Muscle layer of colon (tissue), 2 donors: ENCODE results near the gene POC1A.

Experiments
- H3K27ac ChIP-seq: one replicate; pipeline ENCODE4 v1.7.0; 2013; ENCODE audit warnings: low read depth, mild to moderate bottlenecking, low read length, moderate library complexity
- H3K27me3 ChIP-seq, 2 donors: one replicate each; pipeline ENCODE4 v1.7.0; 2013; ENCODE audit warnings: low read length in 2 of 2, mild to moderate bottlenecking in 2 of 2; ENCODE audit not compliant: insufficient read depth in 2 of 2, control insufficient read depth in 1 of 2
- H3K36me3 ChIP-seq: one replicate; pipeline ENCODE4 v1.7.0; 2013; ENCODE audit warnings: mild to moderate bottlenecking, low read length; ENCODE audit not compliant: insufficient read depth
- H3K4me1 ChIP-seq: one replicate; pipeline ENCODE4 v1.7.0; 2013; ENCODE audit warnings: mild to moderate bottlenecking, low read length; ENCODE audit not compliant: insufficient read depth
- H3K4me3 ChIP-seq, 2 donors: one replicate each; pipeline ENCODE4 v1.7.0; 2013; ENCODE audit warnings: low read length in 2 of 2, low read depth in 1 of 2, mild to moderate bottlenecking in 1 of 2, moderate library complexity in 1 of 2
- H3K9ac ChIP-seq: one replicate; pipeline ENCODE4 v1.7.0; 2013; ENCODE audit warnings: low read length
- H3K9me3 ChIP-seq: one replicate; pipeline ENCODE4 v1.7.0; 2013; ENCODE audit warnings: mild to moderate bottlenecking, low read length
- donor health status: abdominal sarcoma.
- donor health status: Adenocarcinoma of cecum.

POC1A gene

DNA sequence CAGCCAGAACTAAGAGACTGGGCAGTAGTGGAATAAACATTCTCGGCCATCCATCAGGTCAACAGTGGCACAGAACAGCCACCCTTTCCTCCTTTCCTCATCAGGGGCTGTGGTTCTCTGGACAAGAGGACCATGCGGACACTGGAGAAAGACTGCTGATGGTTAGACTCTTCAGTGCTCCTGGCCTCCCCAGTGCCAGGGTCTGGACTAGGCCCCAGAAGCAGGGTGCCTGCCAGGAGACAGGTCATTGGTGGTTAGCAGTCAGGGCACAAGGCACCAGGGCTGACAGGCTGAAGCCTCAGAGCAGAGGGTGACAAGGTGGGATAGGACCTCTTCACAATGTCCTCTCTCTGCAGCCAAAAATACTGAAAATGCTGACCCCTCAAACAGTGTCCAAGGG is 30.1 kb downstream of the POC1A start:
- no peaks in the 10 kb centered on the region for H3K36me3 ChIP-seq
- H3K27me3 ChIP-seq = no peaks in the 10 kb centered on the region
- no peak overlapping the region for H3K27ac ChIP-seq
- H3K9ac ChIP-seq = no peak overlapping the region
- H3K9me3 ChIP-seq = no peaks in the 10 kb centered on the region
- peaks cover 20% of the 10 kb centered on the region for H3K4me1 ChIP-seq
- no peak overlapping the region for H3K4me3 ChIP-seq

DNA sequence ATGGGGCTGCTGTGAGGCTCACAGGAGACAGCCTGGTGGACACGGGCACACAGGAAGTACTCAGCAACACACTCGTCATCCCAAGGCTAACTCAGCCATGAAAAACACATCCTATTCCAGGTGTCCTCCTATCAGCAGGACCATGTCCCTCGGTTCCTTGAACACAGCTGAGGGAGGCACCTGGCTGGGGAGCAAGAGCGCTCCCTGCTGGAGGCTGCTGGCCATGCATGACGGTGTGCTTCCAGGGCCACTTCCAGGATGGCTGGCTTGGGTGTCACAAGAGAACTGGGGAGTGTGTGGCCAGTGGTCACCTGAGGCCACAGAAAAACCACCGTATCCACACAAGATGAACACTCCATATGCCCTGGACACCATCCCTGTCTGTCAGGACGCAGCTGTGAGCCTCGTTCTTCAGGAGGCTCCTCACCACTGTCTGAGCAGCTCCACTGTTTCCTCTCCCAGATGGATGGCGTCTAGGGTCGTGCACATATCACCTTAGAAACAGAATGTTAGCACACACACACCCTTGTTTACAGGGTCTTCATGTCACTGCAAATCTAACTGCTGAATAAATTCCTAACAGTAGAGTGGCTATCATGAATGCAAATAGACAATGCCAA is 31.0 kb downstream of the POC1A start:
- no peaks in the 10 kb centered on the region for H3K36me3 ChIP-seq
- H3K9ac ChIP-seq = no peak overlapping the region
- H3K4me1 ChIP-seq = peaks cover 20% of the 10 kb centered on the region
- H3K27ac ChIP-seq = no peak overlapping the region
- H3K4me3 ChIP-seq = no peak overlapping the region
- no peaks in the 10 kb centered on the region for H3K9me3 ChIP-seq
- no peaks in the 10 kb centered on the region for H3K27me3 ChIP-seq

DNA sequence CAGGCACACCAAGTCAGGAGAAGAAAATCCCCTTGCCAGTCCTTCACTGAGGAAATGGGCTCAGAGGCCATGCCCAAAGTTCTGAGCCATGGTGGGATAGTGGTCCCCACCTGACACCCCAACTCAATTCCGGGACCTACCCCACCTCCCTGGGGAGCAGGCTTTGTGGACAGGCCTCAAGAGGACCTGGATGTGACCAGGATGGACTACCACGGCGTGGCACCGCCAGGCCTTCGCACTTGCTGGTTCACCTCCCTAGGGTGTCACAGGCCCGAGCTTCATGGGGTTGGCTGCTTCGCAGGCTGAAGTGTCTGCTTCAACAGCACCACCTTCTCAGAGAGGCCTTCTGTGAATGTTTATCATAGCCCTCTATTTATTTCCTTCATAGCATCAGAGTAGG is 31.7 kb downstream of the POC1A start:
- Histone ChIP-seq H3K27me3 (no peaks in the 10 kb centered on the region), H3K9ac (no peak overlapping the region), H3K9me3 (no peaks in the 10 kb centered on the region), H3K36me3 (no peaks in the 10 kb centered on the region), H3K4me3 (no peak overlapping the region), H3K27ac (no peak overlapping the region), H3K4me1 (peaks cover 20% of the 10 kb centered on the region)

- peaks cover 20% of the 10 kb centered on the region for H3K4me1 ChIP-seq
- no peaks in the 10 kb centered on the region for H3K36me3 ChIP-seq
- H3K9ac ChIP-seq = no peak overlapping the region
- no peaks in the 10 kb centered on the region for H3K9me3 ChIP-seq
- H3K4me3 ChIP-seq = no peak overlapping the region
- no peaks in the 10 kb centered on the region for H3K27me3 ChIP-seq
- no peak overlapping the region for H3K27ac ChIP-seq
Observed at GRCh38 chr3:52121813-52122212, 32.4 kb downstream of the POC1A start.

GRCh38 chr3:52121464-52121805 is 32.8 kb downstream of the POC1A start:
- H3K4me1 ChIP-seq = peaks cover 20% of the 10 kb centered on the region

DNA sequence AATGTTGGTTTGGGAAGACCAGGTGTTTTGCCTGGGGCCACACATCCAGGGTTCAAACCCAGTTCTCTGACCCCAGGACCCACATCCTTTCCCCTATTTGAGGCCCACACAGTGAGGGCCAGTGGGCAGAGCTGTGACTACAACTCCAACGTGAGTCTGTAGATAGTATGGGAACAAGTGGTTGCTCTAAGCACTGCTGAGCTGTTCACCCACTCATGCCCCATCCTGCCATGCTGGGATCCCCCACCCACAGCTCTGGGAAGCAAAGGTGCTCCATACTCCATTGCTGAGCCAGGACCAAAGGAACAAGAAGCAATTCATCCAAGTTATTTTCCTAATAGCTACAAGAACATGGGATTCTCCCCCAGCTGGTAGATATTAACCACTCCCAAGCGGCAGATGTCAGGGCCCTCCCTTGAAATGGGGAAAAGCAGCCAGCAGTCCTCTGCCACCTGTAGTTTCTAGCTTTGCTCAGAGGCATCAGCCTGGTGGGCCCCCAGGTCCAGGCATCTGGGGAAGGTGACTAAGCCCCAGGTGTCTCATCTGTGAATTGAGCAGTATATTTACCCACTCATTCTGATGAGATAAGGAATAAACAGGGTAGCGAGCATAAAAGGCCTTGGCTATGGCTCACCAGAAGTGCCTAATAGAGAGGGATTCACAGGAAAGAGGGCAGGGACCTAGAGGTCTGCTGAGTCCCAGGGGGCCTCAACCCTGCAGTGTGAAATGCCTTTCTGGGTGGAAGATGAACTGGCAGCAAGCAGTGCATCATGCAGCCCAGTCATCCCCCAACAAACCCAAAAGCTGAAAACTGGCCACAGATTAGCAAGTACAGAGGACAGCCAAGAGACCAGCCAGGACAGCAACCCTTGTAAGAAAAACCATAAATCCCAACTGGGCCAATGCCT is 33.4 kb downstream of the POC1A start:
- H3K27ac ChIP-seq = no peak overlapping the region
- H3K9me3 ChIP-seq = no peaks in the 10 kb centered on the region
- no peak overlapping the region for H3K4me3 ChIP-seq
- peaks cover 20% of the 10 kb centered on the region for H3K4me1 ChIP-seq
- no peaks in the 10 kb centered on the region for H3K27me3 ChIP-seq
- no peaks in the 10 kb centered on the region for H3K36me3 ChIP-seq
- no peak overlapping the region for H3K9ac ChIP-seq

More at GRCh38 chr3:52121464-52121805, 32.8 kb downstream of the POC1A start:
- H3K36me3 ChIP-seq = no peaks in the 10 kb centered on the region
- H3K9ac ChIP-seq = no peak overlapping the region
- H3K27me3 ChIP-seq = no peaks in the 10 kb centered on the region
- H3K9me3 ChIP-seq = no peaks in the 10 kb centered on the region
- no peak overlapping the region for H3K4me3 ChIP-seq
- H3K27ac ChIP-seq = no peak overlapping the region

- Histone ChIP-seq H3K4me3 (no peak overlapping the region), H3K4me1 (peaks cover 20% of the 10 kb centered on the region), H3K27ac (no peak overlapping the region), H3K9ac (no peak overlapping the region), H3K9me3 (no peaks in the 10 kb centered on the region), H3K27me3 (no peaks in the 10 kb centered on the region), H3K36me3 (no peaks in the 10 kb centered on the region)
Observed at GRCh38 chr3:52119826-52120225, 34.4 kb downstream of the POC1A start.

GRCh38 chr3:52119099-52119498 is 35.1 kb downstream of the POC1A start:
- Histone ChIP-seq H3K27ac (no peak overlapping the region), H3K9me3 (no peaks in the 10 kb centered on the region), H3K4me3 (no peak overlapping the region), H3K27me3 (no peaks in the 10 kb centered on the region), H3K9ac (no peak overlapping the region), H3K4me1 (peaks cover 20% of the 10 kb centered on the region), H3K36me3 (no peaks in the 10 kb centered on the region)

DNA sequence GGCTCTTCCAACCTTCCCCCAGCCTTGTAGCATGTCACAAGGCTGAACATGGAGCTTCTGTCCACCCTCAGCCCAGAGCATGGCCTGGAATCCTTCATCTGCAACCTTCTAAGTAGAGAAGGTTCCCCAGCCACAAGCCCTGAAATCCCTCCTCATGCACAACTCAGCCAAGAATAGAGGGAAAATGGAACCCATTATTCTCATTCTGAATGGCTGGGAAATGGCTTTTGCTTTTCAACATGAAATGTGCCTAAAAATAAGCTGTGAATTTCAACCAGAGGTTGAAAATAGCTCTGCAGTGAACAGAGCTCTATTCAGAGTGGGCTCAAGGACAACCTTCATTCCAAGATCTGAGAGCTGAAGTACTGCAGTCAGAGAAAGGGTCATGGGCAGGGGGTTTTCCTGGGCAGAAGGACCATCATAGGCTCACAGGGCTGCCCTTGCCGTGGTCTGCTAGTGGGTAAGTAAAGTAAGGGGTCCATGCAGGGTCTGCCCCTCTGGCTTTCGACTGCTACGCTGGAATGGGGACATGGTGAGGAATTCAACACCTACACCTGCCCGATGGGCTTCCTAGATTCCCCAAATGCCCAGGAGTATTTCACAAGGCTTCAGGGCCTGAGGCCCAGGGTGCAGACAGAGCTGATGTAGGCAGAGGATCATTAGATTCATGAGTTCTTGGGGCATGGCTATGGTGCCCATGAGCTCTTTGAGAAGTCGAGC is 35.9 kb downstream of the POC1A start:
- no peaks in the 10 kb centered on the region for H3K9me3 ChIP-seq
- no peak overlapping the region for H3K4me3 ChIP-seq
- H3K27me3 ChIP-seq = no peaks in the 10 kb centered on the region
- H3K4me1 ChIP-seq = peaks cover 20% of the 10 kb centered on the region
- no peak overlapping the region for H3K9ac ChIP-seq
- no peaks in the 10 kb centered on the region for H3K36me3 ChIP-seq
- H3K27ac ChIP-seq = no peak overlapping the region

DNA sequence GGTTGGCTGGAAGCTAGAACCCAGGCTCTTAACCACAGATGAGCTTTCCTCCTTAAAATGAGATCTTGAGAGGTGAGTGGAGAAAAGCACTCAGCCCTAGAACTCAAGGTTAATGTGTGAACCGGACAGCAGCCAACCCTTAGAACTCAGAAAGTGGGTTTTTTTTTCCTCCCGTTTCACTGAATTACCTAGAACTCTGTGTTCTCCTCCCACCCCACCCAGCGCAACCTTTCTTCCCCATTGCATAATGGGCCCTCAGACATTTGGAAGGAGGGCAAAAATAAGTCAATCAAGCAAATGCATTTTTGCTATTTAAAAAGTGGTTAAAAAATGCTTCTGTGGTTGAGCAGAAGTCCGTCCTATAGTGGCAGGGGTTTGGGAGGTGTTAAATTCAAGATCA is 36.7 kb downstream of the POC1A start:
- no peaks in the 10 kb centered on the region for H3K36me3 ChIP-seq
- no peak overlapping the region for H3K4me3 ChIP-seq
- H3K9me3 ChIP-seq = no peaks in the 10 kb centered on the region
- H3K4me1 ChIP-seq = peaks cover 15% of the 10 kb centered on the region
- H3K27me3 ChIP-seq = no peaks in the 10 kb centered on the region
- H3K9ac ChIP-seq = no peak overlapping the region
- H3K27ac ChIP-seq = no peak overlapping the region

GRCh38 chr3:52112056-52112455 is 42.2 kb downstream of the POC1A start:
- Histone ChIP-seq H3K9me3 (no peaks in the 10 kb centered on the region), H3K36me3 (no peaks in the 10 kb centered on the region), H3K27ac (no peak overlapping the region), H3K4me3 (no peak overlapping the region), H3K27me3 (no peaks in the 10 kb centered on the region), H3K4me1 (peaks cover 8% of the 10 kb centered on the region), H3K9ac (no peak overlapping the region)
